K562 (cell line): ENCODE data around the gene COL23A1. TPM values are rescaled to one million over a fixed set of nuclear protein-coding genes. Genes with fewer than 3 reads are reported as not detected.

ENCODE experiments used
- BRD4 ChIP-seq: fragments of 200-600 bp; sonication (generic); IDR thresholded peaks from 2 replicates; pipeline ENCODE4 v1.6.1; 2017; ENCODE audit warnings: inconsistent platforms
- CHD4 ChIP-seq: fragments of 200-600 bp; sonication (generic); IDR thresholded peaks from 3 replicates; pipeline ENCODE4 v1.6.1; 2012; ENCODE audit warnings: low read depth, mild to moderate bottlenecking, mixed read lengths, low read length, inconsistent platforms; ENCODE audit not compliant: insufficient read depth, insufficient replicate concordance, poor library complexity, severe bottlenecking
- GABPB1 ChIP-seq: sonication (generic); formaldehyde crosslinking; IDR thresholded peaks from 2 replicates; pipeline ENCODE4 v1.8.0; 2022; ENCODE audit warnings: mild to moderate bottlenecking, missing genetic modification reagents
- KLF6 ChIP-seq: fragments of 250-450 bp; sonication (Bioruptor Pico); IDR thresholded peaks from 2 replicates; pipeline ENCODE4 v1.4.0; 2020; ENCODE audit warnings: mild to moderate bottlenecking, moderate library complexity, borderline replicate concordance
- MAX ChIP-seq: sonication (generic); formaldehyde crosslinking; IDR thresholded peaks from 2 replicates; pipeline ENCODE4 v1.9.0; 2022; ENCODE audit warnings: mild to moderate bottlenecking, missing genetic modification reagents
- MIER1 ChIP-seq: fragments of 450-650 bp; IDR thresholded peaks from 2 replicates; pipeline ENCODE4 v1.6.1; 2016; ENCODE audit warnings: antibody characterized with exemption, mild to moderate bottlenecking, low read depth
- NCOA4 ChIP-seq: fragments of 450-650 bp; IDR thresholded peaks from 2 replicates; pipeline ENCODE4 v1.6.1; 2018; ENCODE audit warnings: mild to moderate bottlenecking; ENCODE audit not compliant: partially characterized antibody
- NFRKB ChIP-seq: fragments of 450-650 bp; IDR thresholded peaks from 2 replicates; pipeline ENCODE4 v1.6.1; 2016; ENCODE audit warnings: low read depth
- RFX1 ChIP-seq: fragments of 450-650 bp; IDR thresholded peaks from 2 replicates; pipeline ENCODE4 v1.6.1; 2016; ENCODE audit warnings: mild to moderate bottlenecking, moderate library complexity
- SRSF7 ChIP-seq: fragments of 200-400 bp; formaldehyde crosslinking; optimal IDR thresholded peaks from 2 replicates; pipeline ENCODE3; 2017; ENCODE audit warnings: mild to moderate bottlenecking, low read depth, low read length
- TRIM25 ChIP-seq: fragments of 450-650 bp; IDR thresholded peaks from 2 replicates; pipeline ENCODE4 v1.7.0; 2016; ENCODE audit warnings: borderline replicate concordance
- U2AF2 ChIP-seq: fragments of 200-400 bp; formaldehyde crosslinking; optimal IDR thresholded peaks from 2 replicates; pipeline ENCODE3; 2017; ENCODE audit warnings: low read depth, mild to moderate bottlenecking, low read length
- VEZF1 ChIP-seq: fragments of 200-800 bp; sonication (Bioruptor generic); IDR thresholded peaks from 2 replicates; pipeline ENCODE4 v1.6.1; 2017; ENCODE audit warnings: missing genetic modification characterization, missing compliant biosample characterization
- ZNF408 ChIP-seq: fragments of 250-450 bp; sonication (Bioruptor Pico); IDR thresholded peaks from 2 replicates; pipeline ENCODE4 v1.4.0; 2020; ENCODE audit warnings: low read depth, mild to moderate bottlenecking, moderate library complexity
- polyA plus RNA-seq, 8 experiments: library from polyadenylated mRNA; depleted of rRNA in 4 of 8; stranded (reverse) in 5 of 8; unstranded in 3 of 8; fragments of >200 nt; fragmentation: Nextera tagmentation in 2 of 8; fragmentation: Illumina TruSeq in 1 of 8; extraction: Ambion mirVana in 2 of 8; extraction: Trizol in 1 of 8; gene quantifications; 2 replicates each; pipeline versions ENCODE4 v1.2.1 to v1.2.3, GENCODE V29; 2011 to 2014; ENCODE audit warnings: inconsistent platforms in 1 of 8, missing spikeins in 1 of 8
- total RNA-seq, 7 experiments: library from RNA; depleted of rRNA in 6 of 7; stranded (reverse); fragments of >200 nt in 6 of 7; fragmentation: Illumina TruSeq in 2 of 7; extraction: Trizol in 2 of 7; gene quantifications; 2 replicates each; pipeline versions ENCODE4 v1.2.1 to v1.2.3, GENCODE V29; 2011 to 2021; ENCODE audit warnings: low replicate concordance in 1 of 7
- TF ChIP-seq, protein P1 (sequence below): sonication (generic); formaldehyde crosslinking; IDR thresholded peaks from 2 replicates; pipeline ENCODE4 v1.8.1; 2023; ENCODE audit warnings: mild to moderate bottlenecking, missing genetic modification reagents

Gene COL23A1
- total and polyA plus RNA-seq, 9 of the 15 experiments (the other 6 are each of a cell fraction or from before 2014, with no cell fraction given): 0.09 TPM; not detected in 8

DNA sequence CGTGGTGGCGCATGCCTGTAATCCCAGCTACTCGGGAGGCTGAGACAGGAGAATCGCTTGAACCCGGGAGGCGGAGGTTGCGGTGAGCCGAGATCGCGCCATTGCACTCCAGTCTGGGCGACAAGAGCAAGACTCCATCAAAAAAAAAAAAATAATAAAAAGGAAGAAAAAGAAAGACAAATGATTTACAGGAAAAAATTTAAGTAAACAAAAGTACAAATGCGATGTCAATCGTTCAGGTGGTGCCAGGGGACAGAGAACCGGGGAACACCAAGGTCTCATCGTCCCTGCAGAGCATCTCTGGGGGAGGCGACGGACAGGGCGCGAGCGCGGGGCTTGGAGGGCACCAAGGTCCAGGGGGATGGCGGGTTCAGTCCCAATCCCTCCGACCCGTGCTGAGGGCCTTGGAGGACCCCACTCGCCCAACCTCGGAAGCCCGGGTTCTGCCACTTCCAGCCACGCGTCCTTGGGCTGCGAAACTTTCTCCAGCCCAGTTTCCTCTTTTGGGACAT is 386.5 kb downstream of the COL23A1 start (continued):
- TF ChIP-seq, protein P1, sequence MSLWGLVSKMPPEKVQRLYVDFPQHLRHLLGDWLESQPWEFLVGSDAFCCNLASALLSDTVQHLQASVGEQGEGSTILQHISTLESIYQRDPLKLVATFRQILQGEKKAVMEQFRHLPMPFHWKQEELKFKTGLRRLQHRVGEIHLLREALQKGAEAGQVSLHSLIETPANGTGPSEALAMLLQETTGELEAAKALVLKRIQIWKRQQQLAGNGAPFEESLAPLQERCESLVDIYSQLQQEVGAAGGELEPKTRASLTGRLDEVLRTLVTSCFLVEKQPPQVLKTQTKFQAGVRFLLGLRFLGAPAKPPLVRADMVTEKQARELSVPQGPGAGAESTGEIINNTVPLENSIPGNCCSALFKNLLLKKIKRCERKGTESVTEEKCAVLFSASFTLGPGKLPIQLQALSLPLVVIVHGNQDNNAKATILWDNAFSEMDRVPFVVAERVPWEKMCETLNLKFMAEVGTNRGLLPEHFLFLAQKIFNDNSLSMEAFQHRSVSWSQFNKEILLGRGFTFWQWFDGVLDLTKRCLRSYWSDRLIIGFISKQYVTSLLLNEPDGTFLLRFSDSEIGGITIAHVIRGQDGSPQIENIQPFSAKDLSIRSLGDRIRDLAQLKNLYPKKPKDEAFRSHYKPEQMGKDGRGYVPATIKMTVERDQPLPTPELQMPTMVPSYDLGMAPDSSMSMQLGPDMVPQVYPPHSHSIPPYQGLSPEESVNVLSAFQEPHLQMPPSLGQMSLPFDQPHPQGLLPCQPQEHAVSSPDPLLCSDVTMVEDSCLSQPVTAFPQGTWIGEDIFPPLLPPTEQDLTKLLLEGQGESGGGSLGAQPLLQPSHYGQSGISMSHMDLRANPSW (CRISPR knock-in tag): no peak
- no peak for TF ChIP-seq U2AF2
- TF ChIP-seq GABPB1: no peak
- peak; percentile 13; the same call in 1 of the 2 replicates for TF ChIP-seq NFRKB
- TF ChIP-seq MAX (CRISPR knock-in tag): no peak
- TF ChIP-seq RFX1: no peak
- no peak for TF ChIP-seq CHD4
- 0 out of 2 replicates have a peak, but pooled peaks have one; percentile 13 for TF ChIP-seq VEZF1
- no peak for TF ChIP-seq BRD4
- no peak for TF ChIP-seq ZNF408 (CRISPR knock-in tag)
- no peak for TF ChIP-seq SRSF7
- no peak for TF ChIP-seq KLF6
- no peak for TF ChIP-seq NCOA4
- 0 out of 2 replicates have a peak, but pooled peaks have one; percentile 53 for TF ChIP-seq MIER1
- peak; percentile 43; the same call in 1 of the 2 replicates for TF ChIP-seq TRIM25
